GM23338 (cell line): Measurements from ENCODE around the gene HLCS. TPM values are rescaled to one million over a fixed set of nuclear protein-coding genes. Genes with fewer than 3 reads are reported as not detected.

Experiments
- ATAC-seq: fragments of 200-7000 bp; cut with Tn5 transposase; 3 replicates; pipeline ENCODE4 v1.9.1; 2020
- DNase-seq: peaks from one replicate; pipeline ENCODE4 v3.0.0-alpha.2; 2015; ENCODE audit warnings: low spot score
- H2AFZ ChIP-seq: fragments of 200-600 bp; sonication (generic); 2 replicates; pipeline ENCODE4 v1.8.0; 2016; ENCODE audit warnings: antibody characterized with exemption, mild to moderate bottlenecking, moderate library complexity
- H3F3A ChIP-seq: fragments of 200-600 bp; sonication (generic); replicated peaks from 2 replicates; pipeline ENCODE4 v1.8.0; 2017; ENCODE audit warnings: antibody characterized with exemption, mixed run types, low read depth
- H3K27ac ChIP-seq: fragments of 200-600 bp; sonication (generic); 2 replicates; pipeline ENCODE4 v1.6.1; 2016; ENCODE audit warnings: low read depth
- H3K27me3 ChIP-seq: fragments of 200-600 bp; sonication (generic); 2 replicates; pipeline ENCODE4 v1.8.0; 2016; ENCODE audit warnings: mild to moderate bottlenecking, mixed run types, moderate library complexity; ENCODE audit not compliant: insufficient read depth
- H3K36me3 ChIP-seq: fragments of 200-600 bp; sonication (generic); 2 replicates; pipeline ENCODE4 v1.8.0; 2016; ENCODE audit warnings: mild to moderate bottlenecking; ENCODE audit not compliant: insufficient read depth
- H3K4me1 ChIP-seq: fragments of 200-600 bp; sonication (generic); 2 replicates; pipeline ENCODE4 v1.8.0; 2016; ENCODE audit warnings: mild to moderate bottlenecking, moderate library complexity; ENCODE audit not compliant: insufficient read depth
- H3K4me2 ChIP-seq: fragments of 200-600 bp; sonication (generic); 2 replicates; pipeline ENCODE4 v1.7.1; 2017; ENCODE audit warnings: mixed run types
- H3K4me3 ChIP-seq: fragments of 200-600 bp; sonication (generic); 2 replicates; pipeline ENCODE4 v1.6.1; 2016; ENCODE audit warnings: mixed run types
- H3K79me2 ChIP-seq: fragments of 200-600 bp; sonication (generic); replicated peaks from 2 replicates; pipeline ENCODE4 v1.8.0; 2017; ENCODE audit warnings: mild to moderate bottlenecking; ENCODE audit not compliant: insufficient read depth
- H3K9me2 ChIP-seq: fragments of 200-600 bp; sonication (generic); 2 replicates; pipeline ENCODE4 v1.8.0; 2017; ENCODE audit not compliant: insufficient read depth
- H4K20me1 ChIP-seq: fragments of 200-600 bp; sonication (generic); replicated peaks from 2 replicates; pipeline ENCODE4 v1.8.0; 2017; ENCODE audit warnings: mild to moderate bottlenecking; ENCODE audit not compliant: insufficient read depth
- H3K27ac Mint-ChIP-seq: 2 replicates; pipeline ENCODE4 v1.8.0; 2020; ENCODE audit warnings: inconsistent platforms, mild to moderate bottlenecking, moderate library complexity, mixed read lengths
- H3K27me3 Mint-ChIP-seq: 3 replicates; pipeline ENCODE4 v1.8.0; 2022; ENCODE audit warnings: low read depth, mild to moderate bottlenecking, moderate library complexity, mixed read lengths, inconsistent platforms; ENCODE audit not compliant: insufficient read depth, poor library complexity
- H3K36me3 Mint-ChIP-seq: 3 replicates; pipeline ENCODE4 v1.8.0; 2021; ENCODE audit warnings: low read depth, mild to moderate bottlenecking, inconsistent platforms, moderate library complexity, mixed read lengths
- H3K4me1 Mint-ChIP-seq: 3 replicates; pipeline ENCODE4 v1.8.0; 2020; ENCODE audit warnings: mild to moderate bottlenecking, inconsistent platforms, mixed read lengths
- H3K4me3 Mint-ChIP-seq: 3 replicates; pipeline ENCODE4 v1.8.0; 2021; ENCODE audit warnings: moderate library complexity, mild to moderate bottlenecking, inconsistent platforms, mixed read lengths
- H3K9me3 Mint-ChIP-seq: 3 replicates; pipeline ENCODE4 v1.8.0; 2020; ENCODE audit warnings: moderate library complexity, mild to moderate bottlenecking, inconsistent platforms, mixed read lengths
- EZH2phosphoT487 ChIP-seq: fragments of 200-600 bp; sonication (generic); IDR thresholded peaks from one replicate; pipeline ENCODE4 v1.8.1; 2018; ENCODE audit warnings: antibody characterized with exemption; ENCODE audit not compliant: unreplicated experiment
- POLR2AphosphoS5 ChIP-seq: IDR thresholded peaks from 2 replicates; pipeline ENCODE4 v1.6.1; 2016; ENCODE audit warnings: antibody characterized with exemption, low read depth
- ZNF114 ChIP-seq: fragments of 250-450 bp; sonication (Bioruptor Pico); IDR thresholded peaks from 2 replicates; pipeline ENCODE4 v1.5.0; 2020; ENCODE audit warnings: mild to moderate bottlenecking, moderate library complexity
- ZNF331 ChIP-seq: fragments of 250-450 bp; sonication (Bioruptor Pico); IDR thresholded peaks from 2 replicates; pipeline ENCODE4 v1.5.0; 2020; ENCODE audit warnings: low read depth, mild to moderate bottlenecking, moderate library complexity
- polyA plus RNA-seq: library from polyadenylated mRNA; unstranded; fragments of >200 nt; fragmentation: Nextera tagmentation; extraction: Ambion mirVana; gene quantifications from 2 replicates; pipeline ENCODE4 v1.2.1, GENCODE V29; 2016
- total RNA-seq: library from RNA; depleted of rRNA; stranded (reverse); fragments of >200 nt; shearing (Covaris generic); gene quantifications from 2 replicates; pipeline ENCODE4 v1.2.3, GENCODE V29; 2014
- TF ChIP-seq, protein P1 (sequence below): fragments of 250-450 bp; sonication (Bioruptor Pico); IDR thresholded peaks from 2 replicates; pipeline ENCODE4 v1.5.0; 2020; ENCODE audit warnings: mild to moderate bottlenecking, moderate library complexity
- TF ChIP-seq, protein P2 (sequence below), 2 experiments: fragments of 200-600 bp in 1 of 2; sonication (generic) in 1 of 2; conservative IDR thresholded peaks; 2 replicates each; pipeline versions ENCODE4 v1.5.1 to v1.6.1; 2016 to 2017; ENCODE audit warnings: antibody characterized with exemption in 2 of 2, low read depth in 2 of 2, mild to moderate bottlenecking in 2 of 2, moderate library complexity in 1 of 2
- TF ChIP-seq, protein P3 (sequence below): IDR thresholded peaks from one replicate; pipeline ENCODE4 v1.6.1; 2018; ENCODE audit warnings: antibody characterized with exemption; ENCODE audit not compliant: unreplicated experiment

Gene HLCS
- total and polyA plus RNA-seq, 2 experiments from 2014 or later, result 6.1 to 14.7 TPM

DNA sequence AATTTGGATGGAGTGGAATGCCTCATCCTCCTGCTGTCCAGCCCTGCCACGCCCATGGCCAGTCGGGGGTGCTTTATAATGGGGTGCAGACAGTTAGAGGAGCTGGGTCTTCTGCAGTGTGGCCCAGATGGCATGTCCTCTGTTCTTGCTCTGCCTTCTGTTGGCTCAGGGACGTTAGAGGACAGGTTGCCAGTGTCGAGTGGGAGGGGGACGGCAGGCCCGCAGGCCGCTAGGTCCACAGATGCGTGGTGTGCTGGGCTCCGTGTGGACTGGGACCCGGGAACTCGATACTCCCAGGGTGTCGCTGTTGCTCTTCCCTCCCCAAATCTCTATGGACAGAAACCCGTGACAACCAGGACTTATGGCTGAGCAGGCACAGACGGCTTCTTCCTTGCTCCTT lies 234.3 kb downstream of the HLCS start:
- H2AFZ ChIP-seq, result no peak overlapping the region
- Mint-ChIP-seq H3K36me3 (no peaks in the 10 kb centered on the region), H3K27ac (no peak overlapping the region), H3K27me3 (peaks cover 3% of the 10 kb centered on the region), H3K9me3 (no peaks in the 10 kb centered on the region), H3K4me3 (no peak overlapping the region), H3K4me1 (no peaks in the 10 kb centered on the region; the same call in 2 of the 3 replicates)
- no peaks in the 10 kb centered on the region for H4K20me1 ChIP-seq
- TF ChIP-seq ZNF331, result no peak
- TF ChIP-seq, protein P1, sequence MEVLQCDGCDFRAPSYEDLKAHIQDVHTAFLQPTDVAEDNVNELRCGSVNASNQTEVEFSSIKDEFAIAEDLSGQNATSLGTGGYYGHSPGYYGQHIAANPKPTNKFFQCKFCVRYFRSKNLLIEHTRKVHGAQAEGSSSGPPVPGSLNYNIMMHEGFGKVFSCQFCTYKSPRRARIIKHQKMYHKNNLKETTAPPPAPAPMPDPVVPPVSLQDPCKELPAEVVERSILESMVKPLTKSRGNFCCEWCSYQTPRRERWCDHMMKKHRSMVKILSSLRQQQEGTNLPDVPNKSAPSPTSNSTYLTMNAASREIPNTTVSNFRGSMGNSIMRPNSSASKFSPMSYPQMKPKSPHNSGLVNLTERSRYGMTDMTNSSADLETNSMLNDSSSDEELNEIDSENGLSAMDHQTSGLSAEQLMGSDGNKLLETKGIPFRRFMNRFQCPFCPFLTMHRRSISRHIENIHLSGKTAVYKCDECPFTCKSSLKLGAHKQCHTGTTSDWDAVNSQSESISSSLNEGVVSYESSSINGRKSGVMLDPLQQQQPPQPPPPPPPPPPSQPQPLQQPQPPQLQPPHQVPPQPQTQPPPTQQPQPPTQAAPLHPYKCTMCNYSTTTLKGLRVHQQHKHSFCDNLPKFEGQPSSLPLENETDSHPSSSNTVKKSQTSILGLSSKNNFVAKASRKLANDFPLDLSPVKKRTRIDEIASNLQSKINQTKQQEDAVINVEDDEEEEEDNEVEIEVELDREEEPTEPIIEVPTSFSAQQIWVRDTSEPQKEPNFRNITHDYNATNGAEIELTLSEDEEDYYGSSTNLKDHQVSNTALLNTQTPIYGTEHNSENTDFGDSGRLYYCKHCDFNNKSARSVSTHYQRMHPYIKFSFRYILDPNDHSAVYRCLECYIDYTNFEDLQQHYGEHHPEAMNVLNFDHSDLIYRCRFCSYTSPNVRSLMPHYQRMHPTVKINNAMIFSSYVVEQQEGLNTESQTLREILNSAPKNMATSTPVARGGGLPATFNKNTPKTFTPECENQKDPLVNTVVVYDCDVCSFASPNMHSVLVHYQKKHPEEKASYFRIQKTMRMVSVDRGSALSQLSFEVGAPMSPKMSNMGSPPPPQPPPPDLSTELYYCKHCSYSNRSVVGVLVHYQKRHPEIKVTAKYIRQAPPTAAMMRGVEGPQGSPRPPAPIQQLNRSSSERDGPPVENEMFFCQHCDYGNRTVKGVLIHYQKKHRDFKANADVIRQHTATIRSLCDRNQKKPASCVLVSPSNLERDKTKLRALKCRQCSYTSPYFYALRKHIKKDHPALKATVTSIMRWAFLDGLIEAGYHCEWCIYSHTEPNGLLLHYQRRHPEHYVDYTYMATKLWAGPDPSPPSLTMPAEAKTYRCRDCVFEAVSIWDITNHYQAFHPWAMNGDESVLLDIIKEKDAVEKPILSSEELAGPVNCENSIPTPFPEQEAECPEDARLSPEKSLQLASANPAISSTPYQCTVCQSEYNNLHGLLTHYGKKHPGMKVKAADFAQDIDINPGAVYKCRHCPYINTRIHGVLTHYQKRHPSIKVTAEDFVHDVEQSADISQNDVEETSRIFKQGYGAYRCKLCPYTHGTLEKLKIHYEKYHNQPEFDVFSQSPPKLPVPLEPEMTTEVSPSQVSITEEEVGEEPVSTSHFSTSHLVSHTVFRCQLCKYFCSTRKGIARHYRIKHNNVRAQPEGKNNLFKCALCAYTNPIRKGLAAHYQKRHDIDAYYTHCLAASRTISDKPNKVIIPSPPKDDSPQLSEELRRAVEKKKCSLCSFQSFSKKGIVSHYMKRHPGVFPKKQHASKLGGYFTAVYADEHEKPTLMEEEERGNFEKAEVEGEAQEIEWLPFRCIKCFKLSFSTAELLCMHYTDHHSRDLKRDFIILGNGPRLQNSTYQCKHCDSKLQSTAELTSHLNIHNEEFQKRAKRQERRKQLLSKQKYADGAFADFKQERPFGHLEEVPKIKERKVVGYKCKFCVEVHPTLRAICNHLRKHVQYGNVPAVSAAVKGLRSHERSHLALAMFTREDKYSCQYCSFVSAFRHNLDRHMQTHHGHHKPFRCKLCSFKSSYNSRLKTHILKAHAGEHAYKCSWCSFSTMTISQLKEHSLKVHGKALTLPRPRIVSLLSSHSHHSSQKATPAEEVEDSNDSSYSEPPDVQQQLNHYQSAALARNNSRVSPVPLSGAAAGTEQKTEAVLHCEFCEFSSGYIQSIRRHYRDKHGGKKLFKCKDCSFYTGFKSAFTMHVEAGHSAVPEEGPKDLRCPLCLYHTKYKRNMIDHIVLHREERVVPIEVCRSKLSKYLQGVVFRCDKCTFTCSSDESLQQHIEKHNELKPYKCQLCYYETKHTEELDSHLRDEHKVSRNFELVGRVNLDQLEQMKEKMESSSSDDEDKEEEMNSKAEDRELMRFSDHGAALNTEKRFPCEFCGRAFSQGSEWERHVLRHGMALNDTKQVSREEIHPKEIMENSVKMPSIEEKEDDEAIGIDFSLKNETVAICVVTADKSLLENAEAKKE (CRISPR knock-in tag), result no peak
- H3F3A ChIP-seq, result no peaks in the 10 kb centered on the region
- DNase-seq, result no peak
- H3K4me1 ChIP-seq, result no peaks in the 10 kb centered on the region
- H3K79me2 ChIP-seq, result no peaks in the 10 kb centered on the region
- H3K36me3 ChIP-seq, result no peaks in the 10 kb centered on the region
- H3K27ac ChIP-seq, result no peak overlapping the region
- H3K9me2 ChIP-seq, result no peaks in the 10 kb centered on the region
- no peaks in the 10 kb centered on the region for H3K27me3 ChIP-seq
- H3K4me3 ChIP-seq, result no peak overlapping the region
- no peak for ATAC-seq
- no peak overlapping the region for H3K4me2 ChIP-seq

DNA sequence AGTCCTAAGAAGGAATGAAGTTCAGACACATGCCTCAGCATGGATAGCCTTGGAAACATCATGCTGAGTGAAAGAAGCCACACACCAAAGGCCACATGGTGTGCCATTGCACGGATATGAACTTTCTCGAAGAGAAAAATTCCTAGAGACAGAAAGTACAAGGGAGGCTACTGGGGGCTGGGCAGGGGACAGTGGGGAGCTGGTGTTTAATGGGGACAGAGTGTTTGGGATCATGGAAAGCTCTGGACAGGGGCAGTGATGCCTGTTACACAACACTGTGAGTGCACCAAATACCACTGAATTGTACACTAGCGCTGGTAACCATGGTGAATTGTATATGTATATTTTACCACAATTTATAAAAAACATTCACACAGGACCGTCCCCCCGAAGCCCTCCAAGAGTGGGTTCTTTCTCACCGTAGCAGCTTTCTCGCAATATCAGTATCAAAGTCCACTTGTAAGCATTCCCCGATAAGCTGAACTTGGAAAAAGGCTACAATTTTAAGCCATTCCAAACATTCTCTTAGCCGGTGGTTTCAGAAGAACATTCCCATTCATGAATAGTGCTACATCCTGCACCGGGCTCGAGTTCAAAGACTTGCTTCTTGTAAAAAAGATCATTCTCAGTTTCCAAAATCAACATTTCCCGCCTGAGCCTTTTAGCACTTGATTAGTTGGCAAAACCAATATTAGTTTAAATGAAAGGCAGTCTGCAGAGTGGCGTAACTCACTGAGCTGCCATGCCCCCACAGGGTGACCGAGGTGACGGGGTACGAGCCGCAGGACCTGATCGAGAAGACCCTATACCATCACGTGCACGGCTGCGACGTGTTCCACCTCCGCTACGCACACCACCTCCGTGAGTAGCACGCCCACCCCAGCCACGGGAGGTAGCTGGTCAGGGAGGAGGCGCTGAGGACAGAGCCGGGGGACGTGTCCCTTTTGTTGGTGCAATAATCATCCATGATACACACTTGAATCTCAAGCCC lies 235.9 kb downstream of the HLCS start:
- Mint-ChIP-seq H3K4me3 (no peak overlapping the region), H3K9me3 (no peaks in the 10 kb centered on the region), H3K27me3 (peaks cover 2% of the 10 kb centered on the region), H3K36me3 (no peaks in the 10 kb centered on the region), H3K4me1 (no peaks in the 10 kb centered on the region), H3K27ac (no peak overlapping the region)
- no peaks in the 10 kb centered on the region for H3K79me2 ChIP-seq
- no peak for TF ChIP-seq ZNF114 (CRISPR knock-in tag)
- TF ChIP-seq EZH2phosphoT487, result no peak
- TF ChIP-seq, protein P2, sequence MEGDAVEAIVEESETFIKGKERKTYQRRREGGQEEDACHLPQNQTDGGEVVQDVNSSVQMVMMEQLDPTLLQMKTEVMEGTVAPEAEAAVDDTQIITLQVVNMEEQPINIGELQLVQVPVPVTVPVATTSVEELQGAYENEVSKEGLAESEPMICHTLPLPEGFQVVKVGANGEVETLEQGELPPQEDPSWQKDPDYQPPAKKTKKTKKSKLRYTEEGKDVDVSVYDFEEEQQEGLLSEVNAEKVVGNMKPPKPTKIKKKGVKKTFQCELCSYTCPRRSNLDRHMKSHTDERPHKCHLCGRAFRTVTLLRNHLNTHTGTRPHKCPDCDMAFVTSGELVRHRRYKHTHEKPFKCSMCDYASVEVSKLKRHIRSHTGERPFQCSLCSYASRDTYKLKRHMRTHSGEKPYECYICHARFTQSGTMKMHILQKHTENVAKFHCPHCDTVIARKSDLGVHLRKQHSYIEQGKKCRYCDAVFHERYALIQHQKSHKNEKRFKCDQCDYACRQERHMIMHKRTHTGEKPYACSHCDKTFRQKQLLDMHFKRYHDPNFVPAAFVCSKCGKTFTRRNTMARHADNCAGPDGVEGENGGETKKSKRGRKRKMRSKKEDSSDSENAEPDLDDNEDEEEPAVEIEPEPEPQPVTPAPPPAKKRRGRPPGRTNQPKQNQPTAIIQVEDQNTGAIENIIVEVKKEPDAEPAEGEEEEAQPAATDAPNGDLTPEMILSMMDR (conservative IDR thresholded peaks at IDR 0.05; ENCODE audit: low read depth in 2 of 2), result no peak
- TF ChIP-seq POLR2AphosphoS5, result no peak
- TF ChIP-seq, protein P3, sequence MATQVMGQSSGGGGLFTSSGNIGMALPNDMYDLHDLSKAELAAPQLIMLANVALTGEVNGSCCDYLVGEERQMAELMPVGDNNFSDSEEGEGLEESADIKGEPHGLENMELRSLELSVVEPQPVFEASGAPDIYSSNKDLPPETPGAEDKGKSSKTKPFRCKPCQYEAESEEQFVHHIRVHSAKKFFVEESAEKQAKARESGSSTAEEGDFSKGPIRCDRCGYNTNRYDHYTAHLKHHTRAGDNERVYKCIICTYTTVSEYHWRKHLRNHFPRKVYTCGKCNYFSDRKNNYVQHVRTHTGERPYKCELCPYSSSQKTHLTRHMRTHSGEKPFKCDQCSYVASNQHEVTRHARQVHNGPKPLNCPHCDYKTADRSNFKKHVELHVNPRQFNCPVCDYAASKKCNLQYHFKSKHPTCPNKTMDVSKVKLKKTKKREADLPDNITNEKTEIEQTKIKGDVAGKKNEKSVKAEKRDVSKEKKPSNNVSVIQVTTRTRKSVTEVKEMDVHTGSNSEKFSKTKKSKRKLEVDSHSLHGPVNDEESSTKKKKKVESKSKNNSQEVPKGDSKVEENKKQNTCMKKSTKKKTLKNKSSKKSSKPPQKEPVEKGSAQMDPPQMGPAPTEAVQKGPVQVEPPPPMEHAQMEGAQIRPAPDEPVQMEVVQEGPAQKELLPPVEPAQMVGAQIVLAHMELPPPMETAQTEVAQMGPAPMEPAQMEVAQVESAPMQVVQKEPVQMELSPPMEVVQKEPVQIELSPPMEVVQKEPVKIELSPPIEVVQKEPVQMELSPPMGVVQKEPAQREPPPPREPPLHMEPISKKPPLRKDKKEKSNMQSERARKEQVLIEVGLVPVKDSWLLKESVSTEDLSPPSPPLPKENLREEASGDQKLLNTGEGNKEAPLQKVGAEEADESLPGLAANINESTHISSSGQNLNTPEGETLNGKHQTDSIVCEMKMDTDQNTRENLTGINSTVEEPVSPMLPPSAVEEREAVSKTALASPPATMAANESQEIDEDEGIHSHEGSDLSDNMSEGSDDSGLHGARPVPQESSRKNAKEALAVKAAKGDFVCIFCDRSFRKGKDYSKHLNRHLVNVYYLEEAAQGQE, result no peak
- H3K27me3 ChIP-seq, result no peaks in the 10 kb centered on the region
- H3F3A ChIP-seq, result no peaks in the 10 kb centered on the region
- H4K20me1 ChIP-seq, result no peaks in the 10 kb centered on the region
- H3K4me1 ChIP-seq, result no peaks in the 10 kb centered on the region
- no peak overlapping the region for H3K27ac ChIP-seq
- DNase-seq, result no peak
- no peak overlapping the region for H3K4me3 ChIP-seq
- H2AFZ ChIP-seq, result no peak overlapping the region
- no peak for ATAC-seq
- no peaks in the 10 kb centered on the region for H3K9me2 ChIP-seq
- no peak overlapping the region for H3K4me2 ChIP-seq
- no peaks in the 10 kb centered on the region for H3K36me3 ChIP-seq
